LNCAP (cell line): Measurements from ENCODE around the gene SH3GLB2.
A peak's percentile ranks its signal among the peaks of the same experiment; 100 is the strongest.

ENCODE experiments used
- CTCF ChIP-seq: fragments of 450-650 bp; IDR thresholded peaks from 2 replicates; pipeline ENCODE4 v1.5.1; 2017; ENCODE audit warnings: mild to moderate bottlenecking

SH3GLB2 gene

GRCh38 chr9:129028192-129028966 lies at the start of gene SH3GLB2:
TSS of gene SH3GLB2 (minus strand) at chr9:129028331. CDS start at chr9:129028154, 177 bp downstream.
- peak; percentile 86 for TF ChIP-seq CTCF

DNA sequence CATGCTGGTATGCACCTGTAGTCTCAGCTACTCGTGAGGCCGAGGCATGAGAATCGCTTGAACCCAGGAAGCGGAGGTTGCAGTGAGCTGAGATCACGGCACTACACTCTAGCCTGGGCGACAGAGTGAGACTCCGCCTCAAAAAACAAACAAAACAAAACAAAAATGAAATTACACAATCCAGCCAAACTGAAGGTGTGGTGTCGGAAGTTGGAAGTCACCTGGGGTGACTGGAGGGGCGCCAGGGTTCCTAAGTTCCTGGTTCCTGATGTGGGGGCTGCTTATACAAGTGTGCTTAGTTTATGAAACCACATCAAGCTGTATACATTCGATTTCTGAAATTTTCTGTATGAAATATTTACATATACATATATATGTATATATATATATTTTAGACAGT lies 49.1 kb upstream of the SH3GLB2 start:
- no peak for TF ChIP-seq CTCF

- no peak for TF ChIP-seq CTCF
Observed at GRCh38 chr9:129076640-129077037, 48.5 kb upstream of the SH3GLB2 start.

DNA sequence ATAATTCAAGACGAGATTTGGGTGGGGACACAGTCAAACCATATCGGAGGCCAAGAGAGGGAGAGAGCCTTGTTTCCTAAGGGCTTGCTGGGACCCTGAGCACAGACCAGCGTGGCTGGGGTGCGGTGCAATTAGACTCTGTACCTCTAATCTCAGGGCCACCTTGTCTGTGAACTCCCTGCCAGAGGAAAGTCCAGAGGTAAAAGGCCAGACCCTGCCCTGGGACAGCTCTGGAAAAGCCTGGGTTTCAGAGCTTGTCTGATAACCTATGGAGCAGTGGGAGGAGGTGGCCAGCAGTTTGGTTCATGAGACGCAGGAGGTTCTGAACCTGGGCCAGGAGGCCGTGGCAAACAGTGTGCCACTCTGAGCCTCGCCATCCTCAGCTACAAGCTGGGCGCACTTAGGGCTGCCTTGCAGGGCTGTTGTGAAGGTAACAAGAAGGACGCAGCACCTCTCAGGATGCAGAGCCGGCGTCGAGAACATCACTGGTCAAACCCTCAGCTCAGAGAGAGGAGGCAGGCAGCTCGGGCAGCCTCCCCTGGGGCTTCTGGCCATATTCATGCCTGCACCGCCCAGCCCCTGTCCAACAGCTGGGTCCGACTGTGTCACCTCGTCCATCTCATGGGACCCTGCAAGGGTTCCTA lies 48.0 kb upstream of the SH3GLB2 start:
- no peak for TF ChIP-seq CTCF

GRCh38 chr9:129074106-129074505 lies 46.0 kb upstream of the SH3GLB2 start:
- no peak for TF ChIP-seq CTCF

DNA sequence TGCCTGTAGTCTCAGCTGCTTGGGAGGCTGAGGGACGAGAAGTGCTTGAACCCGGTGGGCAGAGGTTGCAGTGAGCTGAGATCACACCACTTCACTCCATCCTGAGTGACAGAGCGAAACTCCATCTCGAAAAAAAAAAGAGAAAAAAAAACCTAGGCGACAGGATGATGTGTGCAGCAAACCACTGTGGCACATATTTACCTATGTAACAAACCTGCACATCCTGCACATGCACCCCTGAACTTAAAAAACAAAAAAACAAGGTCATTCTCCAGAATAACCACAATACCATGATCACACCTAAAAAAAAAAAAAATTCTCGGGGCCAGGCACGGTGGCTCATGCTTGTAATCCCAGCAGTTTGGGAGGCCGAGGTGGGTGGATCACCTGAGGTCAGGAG lies 45.3 kb upstream of the SH3GLB2 start:
- TF ChIP-seq CTCF = no peak

- TF ChIP-seq CTCF = no peak
Observed at GRCh38 chr9:129072171-129072570, 44.0 kb upstream of the SH3GLB2 start.
